Transverse colon (tissue), 4 donors: ENCODE data around the gene DUSP2. TPM values are rescaled to one million over a fixed set of nuclear protein-coding genes. Genes with fewer than 3 reads are reported as not detected.
A peak's percentile ranks its signal among the peaks of the same experiment; 100 is the strongest.

Experiments
- DNase-seq: peaks from one replicate; pipeline ENCODE4 v3.0.0-alpha.2; 2019
- H3K27ac ChIP-seq, 4 donors: fragments of 200-600 bp; sonication (generic); 2 replicates each; pipeline ENCODE4 v1.5.1; 2016 to 2018; ENCODE audit warnings: inconsistent platforms in 4 of 4
- H3K27me3 ChIP-seq: fragments of 200-600 bp; sonication (generic); 2 replicates; pipeline ENCODE4 v1.5.1; 2017; ENCODE audit warnings: inconsistent platforms
- H3K36me3 ChIP-seq, 4 donors: fragments of 200-600 bp; sonication (generic); 2 replicates each; pipeline ENCODE4 v1.5.1; 2017 to 2019; ENCODE audit warnings: inconsistent platforms in 4 of 4
- H3K4me1 ChIP-seq, 4 donors: fragments of 200-600 bp; sonication (generic); 2 replicates each; pipeline ENCODE4 v1.5.1; 2017 to 2020; ENCODE audit warnings: inconsistent platforms in 4 of 4
- H3K4me3 ChIP-seq, 4 donors: fragments of 200-600 bp; sonication (generic); 1 replicate in 1 of 4; 2 replicates in 3 of 4; pipeline versions ENCODE4 v1.5.1 to v1.6.1; 2017 to 2019; ENCODE audit warnings: inconsistent platforms in 4 of 4
- H3K9me3 ChIP-seq, 2 donors: fragments of 200-600 bp; sonication (generic); 2 replicates each; pipeline ENCODE4 v1.5.1; 2017 to 2019; ENCODE audit warnings: inconsistent platforms in 2 of 2
- CTCF ChIP-seq, 5 experiments: fragments of 200-600 bp in 3 of 5; fragments of 450-650 bp in 2 of 5; sonication (generic) in 3 of 5; IDR thresholded peaks; 1 replicate in 2 of 5; 2 replicates in 3 of 5; pipeline ENCODE4 v1.5.1; 2016 to 2017; ENCODE audit warnings: antibody characterized with exemption in 5 of 5, inconsistent platforms in 3 of 5, mild to moderate bottlenecking in 2 of 5, moderate library complexity in 1 of 5
- EP300 ChIP-seq: sonication (generic); formaldehyde crosslinking; IDR thresholded peaks from one replicate; pipeline ENCODE4 v1.6.1; 2017; ENCODE audit warnings: antibody characterized with exemption, low read depth
- POLR2A ChIP-seq: fragments of 450-650 bp; IDR thresholded peaks from one replicate; pipeline ENCODE4 v1.6.1; 2016; ENCODE audit warnings: antibody characterized with exemption, mild to moderate bottlenecking, moderate library complexity
- POLR2AphosphoS5 ChIP-seq, 3 donors: sonication (generic); formaldehyde crosslinking; IDR thresholded peaks; one replicate each; pipeline ENCODE4 v1.6.1; 2016; ENCODE audit warnings: antibody characterized with exemption in 3 of 3
- WGBS, 2 donors: methylation state at CpG; one replicate each; pipeline ENCODE4 v1.1.5; 2018; ENCODE audit warnings: low coverage in 1 of 2; 5-methylcytosine and 5-hydroxymethylcytosine counted together
- in situ Hi-C, 4 donors: fragments of 200-750 bp; cut with MboI; loops; one replicate each; pipeline versions ENCODE4 v1.15.0 to v1.15.1; 2017; ENCODE audit warnings: low sequenced_read_pairs in 3 of 4, low pct_ligation_motif_present in 1 of 4, low pct_unique_long_range_greater_than_20kb in 1 of 4
- intact Hi-C: fragments of 100-400 bp; cut with DNase I; formaldehyde crosslinking; loops from one replicate; pipeline ENCODE4 v1.15.1; 2023; ENCODE audit warnings: low total_unique reads
- total RNA-seq, 4 donors: library from RNA; depleted of rRNA; stranded (reverse); fragments of >200 nt; gene quantifications; one replicate each; pipeline ENCODE4 v1.1.0, GENCODE V29; 2016

Gene DUSP2
- total RNA-seq, 4 donors from 2014 or later = 1.6 to 25.1 (median 9.1) TPM; not detected in 1

GRCh38 chr2:96103761-96104486 is 41.3 kb downstream of the DUSP2 start:
- WGBS, 2 donors = 39 to 61% methylated on average over 3 to 6 of the region's 6 CpGs
- Histone ChIP-seq H3K27ac (no peak overlapping the region), H3K27me3 (no peaks in the 10 kb centered on the region), H3K4me3 (no peak overlapping the region), H3K9me3 (peaks cover 0 to 9% of the 10 kb centered on the region in 2 donors), H3K4me1 (peaks cover 0 to 6% (median 0%) of the 10 kb centered on the region in 4 donors), H3K36me3 (no peaks in the 10 kb centered on the region)
- in situ Hi-C loops = loop anchor here in 3 of 4 donors (25.0 kb wide), 1 partner anchor 92 kb away; no protein-coding TSS in a partner anchor
- intact Hi-C loops = no loop called here
- DNase-seq = peak; percentile 5
- TF ChIP-seq CTCF (IDR thresholded peaks at IDR 0.05) (no peak), EP300 (no peak), POLR2A (no peak), POLR2AphosphoS5 (IDR thresholded peaks at IDR 0.05) (no peak)

DNA sequence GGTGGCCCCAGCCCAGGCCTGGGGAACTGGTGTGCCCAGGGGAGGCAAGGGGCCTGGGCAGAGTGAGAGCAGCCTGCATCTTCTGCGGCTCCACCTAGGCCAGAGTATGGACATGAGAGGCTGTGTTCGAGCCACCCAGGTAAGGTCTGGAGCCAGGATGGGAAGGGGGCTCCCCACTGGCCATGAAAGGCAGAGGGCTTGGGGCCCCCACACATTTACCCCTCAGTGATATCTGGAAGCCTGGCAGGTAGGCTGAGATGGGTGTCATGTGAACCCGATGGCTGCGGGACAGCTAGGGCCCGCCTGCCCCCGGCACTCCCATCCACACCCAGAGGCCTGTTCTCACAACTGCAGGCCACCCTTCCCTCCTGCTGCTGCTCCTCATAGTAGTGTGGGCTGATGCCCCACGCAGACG is 42.0 kb downstream of the DUSP2 start:
- Histone ChIP-seq H3K4me3 (no peak overlapping the region), H3K27ac (no peak overlapping the region), H3K4me1 (no peaks in the 10 kb centered on the region), H3K27me3 (no peaks in the 10 kb centered on the region), H3K36me3 (no peaks in the 10 kb centered on the region), H3K9me3 (peaks cover 0 to 9% of the 10 kb centered on the region in 2 donors)
- WGBS, 2 donors = 87% methylated on average over 8 of the region's 8 CpGs; no CpG with 5 or more reads in 1 of the 2 donors
- intact Hi-C loops (no loop called here), in situ Hi-C loops (loop anchor here in 3 of 4 donors (25.0 kb wide), 1 partner anchor 91 kb away; no protein-coding TSS in a partner anchor)
- TF ChIP-seq EP300 (no peak), POLR2AphosphoS5 (IDR thresholded peaks at IDR 0.05) (no peak), CTCF (IDR thresholded peaks at IDR 0.05) (no peak), POLR2A (no peak)
- DNase-seq = peak; percentile 5

- Histone ChIP-seq H3K27ac (no peak overlapping the region), H3K27me3 (no peaks in the 10 kb centered on the region), H3K9me3 (peaks cover 0 to 9% of the 10 kb centered on the region in 2 donors), H3K36me3 (no peaks in the 10 kb centered on the region), H3K4me1 (no peaks in the 10 kb centered on the region), H3K4me3 (no peak overlapping the region)
- in situ Hi-C loops = loop anchor here in 3 of 4 donors (25.0 kb wide), 1 partner anchor 90 kb away; no protein-coding TSS in a partner anchor
- WGBS, 2 donors = 92% methylated on average over 14 of the region's 15 CpGs; no CpG with 5 or more reads in 1 of the 2 donors
- peak; percentile 2 for DNase-seq
- intact Hi-C loops = no loop called here
- no peak for TF ChIP-seq EP300
- no peak for TF ChIP-seq CTCF (IDR thresholded peaks at IDR 0.05)
- TF ChIP-seq POLR2AphosphoS5 (IDR thresholded peaks at IDR 0.05) = no peak
- TF ChIP-seq POLR2A = no peak
Measured at GRCh38 chr2:96102596-96103186, 42.5 kb downstream of the DUSP2 start.

DNA sequence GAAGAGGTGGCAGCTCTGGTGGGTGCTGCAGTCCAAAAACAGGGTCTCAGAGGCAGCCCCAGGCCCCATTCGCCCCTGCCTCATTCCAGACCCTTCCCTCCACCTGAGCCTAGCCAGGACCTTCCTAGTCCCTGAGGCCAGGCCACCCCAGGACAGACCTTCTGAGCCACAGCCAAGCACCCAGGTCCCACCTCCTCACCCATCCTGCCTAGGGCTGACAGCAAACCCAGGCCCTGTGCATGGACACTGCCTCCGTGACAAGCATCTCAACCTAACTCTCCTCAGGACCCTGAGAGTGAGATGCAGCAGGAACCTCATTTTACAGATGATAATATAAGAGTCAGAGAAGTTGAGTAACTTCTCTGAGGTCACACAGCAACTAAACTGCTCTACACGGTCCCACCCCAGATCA is 44.3 kb downstream of the DUSP2 start:
- 94% methylated on average over 3 of the region's 3 CpGs; no CpG with 5 or more reads in 1 of the 2 donors for WGBS, 2 donors
- intact Hi-C loops = no loop called here
- H3K4me1 ChIP-seq = no peaks in the 10 kb centered on the region
- DNase-seq = no peak
- no peak for TF ChIP-seq POLR2AphosphoS5 (IDR thresholded peaks at IDR 0.05)
- no peak for TF ChIP-seq POLR2A
- TF ChIP-seq EP300 = no peak
- TF ChIP-seq CTCF (IDR thresholded peaks at IDR 0.05) = no peak
- H3K36me3 ChIP-seq = no peaks in the 10 kb centered on the region
- peaks cover 0 to 9% of the 10 kb centered on the region in 2 donors for H3K9me3 ChIP-seq
- in situ Hi-C loops = loop anchor here in 3 of 4 donors (25.0 kb wide), 1 partner anchor 89 kb away; no protein-coding TSS in a partner anchor
- no peak overlapping the region for H3K4me3 ChIP-seq
- no peak overlapping the region for H3K27ac ChIP-seq
- no peaks in the 10 kb centered on the region for H3K27me3 ChIP-seq
